ENCODE measurements around the gene LRP1-AS.

Gene LRP1-AS

DNA sequence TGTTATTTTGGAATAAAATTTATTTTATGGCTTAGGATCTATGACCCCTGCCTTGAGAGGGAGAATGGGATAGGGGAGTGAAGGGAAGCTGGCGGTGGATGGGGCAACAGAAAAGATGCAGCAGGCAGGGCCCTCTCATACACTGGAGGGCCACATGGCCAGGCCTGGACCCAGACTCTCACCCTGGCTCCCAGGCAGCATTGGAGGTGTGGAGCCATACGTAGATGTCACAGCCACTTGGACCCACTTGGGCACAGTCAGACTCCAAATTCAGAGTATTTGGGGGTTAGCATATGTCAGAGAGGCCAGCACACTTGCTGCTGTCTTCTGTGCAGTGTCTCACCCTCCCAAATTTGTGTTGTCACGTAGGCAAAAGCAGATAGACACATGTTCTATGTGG, 52.0 kb downstream of the LRP1-AS start:
- DNase-seq, result no peak

Measured in NCI-H2081 (cell line).